Neuronal stem cell (in vitro differentiated cells): ENCODE results near the gene CMTM1.

Experiments
- DNase-seq: peaks from one replicate; pipeline ENCODE4 v3.0.0-alpha.2; 2013; ENCODE audit warnings: low spot score
- H2AFZ ChIP-seq: one replicate; pipeline ENCODE4 v1.6.1; 2013; ENCODE audit warnings: mild to moderate bottlenecking, low read length, inconsistent platforms
- H2AK5ac ChIP-seq: 2 replicates; pipeline ENCODE4 v1.6.1; 2013; ENCODE audit warnings: low read depth, mild to moderate bottlenecking, inconsistent platforms, low read length, moderate library complexity, mixed read lengths
- H2BK120ac ChIP-seq: 2 replicates; pipeline ENCODE4 v1.6.1; 2013; ENCODE audit warnings: low read depth, mild to moderate bottlenecking, inconsistent platforms, low read length, moderate library complexity, mixed read lengths
- H2BK12ac ChIP-seq: one replicate; pipeline ENCODE4 v1.6.1; 2013; ENCODE audit warnings: low read length, inconsistent platforms
- H2BK15ac ChIP-seq: 2 replicates; pipeline ENCODE4 v1.6.1; 2013; ENCODE audit warnings: mild to moderate bottlenecking, low read length, inconsistent platforms, mixed read lengths
- H2BK5ac ChIP-seq: one replicate; pipeline ENCODE4 v1.6.1; 2013; ENCODE audit warnings: inconsistent platforms, mild to moderate bottlenecking, low read length, moderate library complexity
- H3K14ac ChIP-seq: one replicate; pipeline ENCODE4 v1.6.1; 2013; ENCODE audit warnings: low read length, inconsistent platforms
- H3K18ac ChIP-seq: 2 replicates; pipeline ENCODE4 v1.6.1; 2013; ENCODE audit warnings: low read length, inconsistent platforms
- H3K23ac ChIP-seq: 2 replicates; pipeline ENCODE4 v1.6.1; 2013; ENCODE audit warnings: low read depth, mild to moderate bottlenecking, mixed read lengths, low read length, inconsistent platforms; ENCODE audit not compliant: poor library complexity
- H3K27ac ChIP-seq: replicated peaks from 3 replicates; pipeline ENCODE4 v1.5.1; 2013; ENCODE audit warnings: low read length, inconsistent platforms
- H3K27me3 ChIP-seq, 3 experiments: 2 replicates each; pipeline ENCODE4 v1.6.1; 2013; ENCODE audit warnings: low read length in 3 of 3, mild to moderate bottlenecking in 2 of 3, inconsistent platforms in 1 of 3, low read depth in 1 of 3, mixed read lengths in 1 of 3, moderate library complexity in 1 of 3; ENCODE audit not compliant: control insufficient read depth in 3 of 3, insufficient read depth in 3 of 3
- H3K36me3 ChIP-seq, 2 donors: replicated peaks in 1 of 2; 2 replicates each; pipeline ENCODE4 v1.6.1; 2013; ENCODE audit warnings: low read length in 2 of 2; ENCODE audit not compliant: control insufficient read depth in 2 of 2, insufficient read depth in 2 of 2
- H3K4ac ChIP-seq: 2 replicates; pipeline ENCODE4 v1.6.1; 2013; ENCODE audit warnings: inconsistent platforms, mild to moderate bottlenecking, low read length, moderate library complexity
- H3K4me1 ChIP-seq, 2 donors: 1 replicate in 1 of 2; 2 replicates in 1 of 2; pipeline ENCODE4 v1.6.1; 2013; ENCODE audit warnings: low read length in 2 of 2, low read depth in 1 of 2; ENCODE audit not compliant: control insufficient read depth in 2 of 2, insufficient read depth in 1 of 2
- H3K4me2 ChIP-seq: one replicate; pipeline ENCODE4 v1.6.1; 2013; ENCODE audit warnings: mild to moderate bottlenecking, low read length, inconsistent platforms; ENCODE audit not compliant: insufficient read depth, poor library complexity, severe bottlenecking
- H3K4me3 ChIP-seq, 2 donors: 2 replicates each; pipeline ENCODE4 v1.5.1; 2013; ENCODE audit warnings: low read length in 2 of 2, mild to moderate bottlenecking in 2 of 2, inconsistent platforms in 1 of 2, moderate library complexity in 1 of 2
- H3K79me1 ChIP-seq: one replicate; pipeline ENCODE4 v1.6.1; 2013; ENCODE audit warnings: low read depth, mild to moderate bottlenecking, inconsistent platforms, low read length, moderate library complexity
- H3K9ac ChIP-seq: one replicate; pipeline ENCODE4 v1.6.1; 2013; ENCODE audit warnings: mild to moderate bottlenecking, low read depth, low read length, inconsistent platforms; ENCODE audit not compliant: poor library complexity
- H3K9me3 ChIP-seq, 2 donors: replicated peaks in 1 of 2; 2 replicates each; pipeline versions ENCODE3 to v1.6.1; 2013; ENCODE audit warnings: low read length in 2 of 2, mild to moderate bottlenecking in 2 of 2, inconsistent platforms in 1 of 2, low read depth in 1 of 2, mixed read lengths in 1 of 2, moderate library complexity in 1 of 2; ENCODE audit not compliant: control insufficient read depth in 2 of 2, insufficient read depth in 1 of 2
- H4K8ac ChIP-seq: one replicate; pipeline ENCODE4 v1.6.1; 2013; ENCODE audit warnings: low read depth, mild to moderate bottlenecking, inconsistent platforms, low read length, moderate library complexity
- H4K91ac ChIP-seq: one replicate; pipeline ENCODE4 v1.6.1; 2013; ENCODE audit warnings: low read length, low read depth, mild to moderate bottlenecking, inconsistent platforms; ENCODE audit not compliant: poor library complexity
- WGBS, 2 donors: extraction: QIAGEN DNeasy Blood & Tissue Kit; methylation state at CpG; one replicate each; pipeline ENCODE4 v1.1.7; 2013; ENCODE audit warnings: missing lambda C conversion rate in 2 of 2, mixed read lengths in 1 of 2; ENCODE audit not compliant: insufficient read length in 2 of 2, insufficient replicate concordance in 1 of 2; ENCODE audit errors: extremely low coverage in 2 of 2; 5-methylcytosine and 5-hydroxymethylcytosine counted together

Gene CMTM1

DNA sequence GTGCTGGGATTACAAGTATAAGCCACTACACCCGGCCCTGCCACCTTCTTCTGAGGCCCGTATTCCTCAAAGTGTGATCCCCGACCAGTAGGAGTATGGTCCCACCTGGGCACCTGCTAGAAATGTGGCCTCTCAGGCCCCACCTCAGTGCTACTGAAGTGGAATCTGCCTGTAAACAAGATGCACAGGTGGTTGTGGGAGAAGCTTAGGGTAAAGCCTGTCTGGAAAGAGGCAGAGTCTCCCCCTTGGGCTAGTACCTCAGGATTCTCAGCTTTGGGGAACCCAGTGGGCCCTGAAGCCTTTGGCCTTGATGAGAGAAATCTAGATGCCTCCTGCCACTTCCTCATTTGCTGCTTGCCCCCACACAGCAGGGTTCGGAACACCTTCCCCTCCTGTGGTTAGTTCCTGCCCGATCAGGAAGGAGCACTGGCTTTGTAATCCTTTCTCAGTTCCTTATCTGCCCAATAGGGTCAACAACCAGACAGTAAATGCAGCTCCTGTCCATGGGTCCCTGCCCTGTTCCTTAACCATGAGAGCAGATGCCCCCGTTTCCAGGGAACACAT is 41.6 kb upstream of the CMTM1 start:
- Histone ChIP-seq H3K18ac (no peak overlapping the region), H3K27me3 (no peaks in the 10 kb centered on the region), H3K79me1 (no peaks in the 10 kb centered on the region), H2BK5ac (no peak overlapping the region), H3K9ac (no peak overlapping the region), H3K9me3 (no peaks in the 10 kb centered on the region), H2BK120ac (no peak overlapping the region), H3K27ac (no peak overlapping the region), H2BK15ac (no peak overlapping the region), H3K4me1 (no peaks in the 10 kb centered on the region), H3K14ac (no peak overlapping the region), H4K8ac (no peak overlapping the region), H3K23ac (no peak overlapping the region), H3K36me3 (peaks cover 5 to 47% of the 10 kb centered on the region in 2 donors), H2AFZ (no peak overlapping the region), H3K4me2 (no peak overlapping the region), H3K4me3 (no peak overlapping the region), H2AK5ac (no peak overlapping the region), H2BK12ac (no peak overlapping the region), H4K91ac (no peak overlapping the region), H3K4ac (no peak overlapping the region)
- DNase-seq = no peak
- WGBS, 2 donors = no CpG with 5 or more reads among the region's 6 CpGs

- Histone ChIP-seq H2BK5ac (no peak overlapping the region), H2AK5ac (no peak overlapping the region), H3K23ac (no peak overlapping the region), H2AFZ (no peak overlapping the region), H3K9me3 (no peaks in the 10 kb centered on the region), H3K27me3 (no peaks in the 10 kb centered on the region), H3K27ac (no peak overlapping the region), H4K91ac (no peak overlapping the region), H3K4me2 (no peak overlapping the region), H3K18ac (no peak overlapping the region), H3K79me1 (no peaks in the 10 kb centered on the region), H3K36me3 (peaks cover 5 to 56% of the 10 kb centered on the region in 2 donors), H3K4ac (no peak overlapping the region), H3K14ac (no peak overlapping the region), H2BK120ac (no peak overlapping the region), H3K4me3 (no peak overlapping the region), H2BK15ac (no peak overlapping the region), H3K4me1 (no peaks in the 10 kb centered on the region), H3K9ac (no peak overlapping the region), H2BK12ac (no peak overlapping the region), H4K8ac (no peak overlapping the region)
- DNase-seq = no peak
- no CpG with 5 or more reads among the region's 9 CpGs for WGBS, 2 donors
These were observed 40.7 kb upstream of the CMTM1 start for GRCh38 chr16:66525396-66526180.

GRCh38 chr16:66528294-66528693 is 37.9 kb upstream of the CMTM1 start:
- H2AFZ ChIP-seq = no peak overlapping the region
- H2BK15ac ChIP-seq = no peak overlapping the region
- H2AK5ac ChIP-seq = no peak overlapping the region
- H3K9me3 ChIP-seq = no peaks in the 10 kb centered on the region
- peak overlapping the region; percentile 6 for H4K91ac ChIP-seq
- no peaks in the 10 kb centered on the region for H3K79me1 ChIP-seq
- H3K27ac ChIP-seq = no peak overlapping the region
- no peak for DNase-seq
- H3K4me1 ChIP-seq = peaks cover 0 to 2% of the 10 kb centered on the region in 2 donors
- no peak overlapping the region for H3K23ac ChIP-seq
- H3K18ac ChIP-seq = no peak overlapping the region
- H3K4ac ChIP-seq = no peak overlapping the region
- no peak overlapping the region for H3K4me2 ChIP-seq
- H3K9ac ChIP-seq = no peak overlapping the region
- H3K27me3 ChIP-seq = no peaks in the 10 kb centered on the region
- H3K4me3 ChIP-seq = no peak overlapping the region
- no peak overlapping the region for H2BK120ac ChIP-seq
- no peak overlapping the region for H2BK5ac ChIP-seq
- H3K36me3 ChIP-seq = peaks cover 5 to 65% of the 10 kb centered on the region in 2 donors
- no peak overlapping the region for H2BK12ac ChIP-seq
- no CpG with 5 or more reads among the region's 5 CpGs for WGBS, 2 donors
- no peak overlapping the region for H4K8ac ChIP-seq
- no peak overlapping the region for H3K14ac ChIP-seq

GRCh38 chr16:66529475-66529874 is 36.8 kb upstream of the CMTM1 start:
- no peak overlapping the region for H4K91ac ChIP-seq
- no peak overlapping the region for H3K18ac ChIP-seq
- H2BK15ac ChIP-seq = no peak overlapping the region
- no peaks in the 10 kb centered on the region for H3K79me1 ChIP-seq
- no peak overlapping the region for H2AK5ac ChIP-seq
- H3K4ac ChIP-seq = no peak overlapping the region
- H3K9me3 ChIP-seq = no peaks in the 10 kb centered on the region
- no peak for DNase-seq
- H2AFZ ChIP-seq = no peak overlapping the region
- no peaks in the 10 kb centered on the region for H3K27me3 ChIP-seq
- WGBS, 2 donors = no CpG with 5 or more reads among the region's 6 CpGs
- H2BK120ac ChIP-seq = no peak overlapping the region
- peaks cover 0 to 2% of the 10 kb centered on the region in 2 donors for H3K4me1 ChIP-seq
- H2BK5ac ChIP-seq = no peak overlapping the region
- peaks cover 5 to 73% of the 10 kb centered on the region in 2 donors for H3K36me3 ChIP-seq
- no peak overlapping the region for H2BK12ac ChIP-seq
- H3K9ac ChIP-seq = no peak overlapping the region
- no peak overlapping the region for H3K27ac ChIP-seq
- H4K8ac ChIP-seq = no peak overlapping the region
- H3K14ac ChIP-seq = no peak overlapping the region
- no peak overlapping the region for H3K4me2 ChIP-seq
- H3K4me3 ChIP-seq = no peak overlapping the region
- H3K23ac ChIP-seq = no peak overlapping the region
